PC-9 (cell line): ENCODE data around the gene PCED1B. TPM values are rescaled to one million over a fixed set of nuclear protein-coding genes. Genes with fewer than 3 reads are reported as not detected.
A peak's percentile ranks its signal among the peaks of the same experiment; 100 is the strongest.

ENCODE experiments used
- BruUV-seq: library from RNA; stranded (reverse); fragments of 400-500 nt; replicated peaks from 2 replicates; lab custom pipeline; 2021; lab: Mats Ljungman, UMichigan
- CTCF ChIA-PET: fragments of 300-600 bp; sonication (Branson Sonifier 250); formaldehyde crosslinking; loops from one replicate; lab custom pipeline; 2022; ENCODE audit warnings: antibody characterized with exemption; lab: Charles Lee
- POLR2A ChIA-PET: fragments of 300-600 bp; sonication (Branson Sonifier 250); formaldehyde crosslinking; loops from one replicate; lab custom pipeline; 2022; ENCODE audit warnings: antibody characterized with exemption; ENCODE audit not compliant: unreplicated experiment; lab: Charles Lee
- DNase-seq, 2 experiments: peaks; one replicate each; pipeline versions ENCODE4 v3.0.0 to v3.0.0-alpha.2; 2015 to 2022; ENCODE audit warnings: mixed read lengths in 1 of 2
- H2AFZ ChIP-seq: fragments of 200-600 bp; sonication (generic); 2 replicates; pipeline ENCODE4 v1.8.1; 2017; ENCODE audit warnings: antibody characterized with exemption
- H3F3A ChIP-seq: fragments of 200-600 bp; sonication (generic); 2 replicates; pipeline ENCODE4 v1.8.1; 2017; ENCODE audit warnings: antibody characterized with exemption, mild to moderate bottlenecking, low read depth; ENCODE audit not compliant: insufficient read depth
- H3K27ac ChIP-seq: fragments of 200-600 bp; sonication (generic); 2 replicates; pipeline ENCODE4 v1.6.1; 2016; ENCODE audit warnings: mixed run types
- H3K27me3 ChIP-seq: fragments of 200-600 bp; sonication (generic); 2 replicates; pipeline ENCODE4 v1.6.1; 2016; ENCODE audit warnings: low read depth, mixed run types; ENCODE audit not compliant: insufficient read depth
- H3K36me3 ChIP-seq: fragments of 200-600 bp; sonication (generic); 2 replicates; pipeline ENCODE4 v1.6.1; 2016; ENCODE audit warnings: low read depth, mixed run types
- H3K4me1 ChIP-seq: fragments of 200-600 bp; sonication (generic); replicated peaks from 2 replicates; pipeline ENCODE4 v1.6.1; 2016; ENCODE audit warnings: mixed run types; ENCODE audit not compliant: insufficient read depth
- H3K4me2 ChIP-seq: fragments of 200-600 bp; sonication (generic); 2 replicates; pipeline ENCODE4 v1.6.1; 2017; ENCODE audit warnings: mixed run types
- H3K4me3 ChIP-seq: fragments of 200-600 bp; sonication (generic); 2 replicates; pipeline ENCODE4 v1.6.1; 2016; ENCODE audit warnings: mixed run types
- H3K79me2 ChIP-seq: fragments of 200-600 bp; sonication (generic); 2 replicates; pipeline ENCODE4 v1.6.1; 2017; ENCODE audit warnings: low read depth, mixed run types
- H3K9me2 ChIP-seq: fragments of 200-600 bp; sonication (generic); 2 replicates; pipeline ENCODE4 v1.8.1; 2017; ENCODE audit warnings: mild to moderate bottlenecking; ENCODE audit not compliant: insufficient read depth
- H3K9me3 ChIP-seq: fragments of 200-600 bp; sonication (generic); 2 replicates; pipeline ENCODE4 v1.8.1; 2016; ENCODE audit warnings: low read depth; ENCODE audit not compliant: insufficient read depth
- H4K20me1 ChIP-seq: fragments of 200-600 bp; sonication (generic); 2 replicates; pipeline ENCODE4 v1.8.1; 2017; ENCODE audit not compliant: insufficient read depth
- CTCF ChIP-seq: fragments of 200-600 bp; sonication (generic); conservative IDR thresholded peaks from 2 replicates; pipeline ENCODE4 v1.6.1; 2017; ENCODE audit warnings: mixed run types, antibody characterized with exemption, mild to moderate bottlenecking, moderate library complexity
- EZH2 ChIP-seq: fragments of 200-600 bp; sonication (generic); IDR thresholded peaks from 2 replicates; pipeline ENCODE4 v1.8.0; 2017; ENCODE audit warnings: antibody characterized with exemption, low read depth
- intact Hi-C: fragments of 100-400 bp; cut with micrococcal nuclease; formaldehyde crosslinking; loops from one replicate; pipeline ENCODE4 v1.10.0; 2022; ENCODE audit not compliant: unreplicated experiment
- total RNA-seq: library from RNA; stranded (reverse); gene quantifications from 2 replicates; pipeline ENCODE4 v1.2.3, GENCODE V29; 2021

PCED1B gene
- total RNA-seq, 1 experiment from 2014 or later = 11.2 TPM

- H3K4me3 ChIP-seq = no peak overlapping the region
- H4K20me1 ChIP-seq = no peaks in the 10 kb centered on the region
- no peaks in the 10 kb centered on the region for H3K36me3 ChIP-seq
- peaks cover 17% of the 10 kb centered on the region; the same call in 1 of the 2 replicates for H3K9me3 ChIP-seq
- no TSS peak for BruUV-seq
- H3K9me2 ChIP-seq = no peaks in the 10 kb centered on the region
- peak overlapping the region; percentile 71 for H3K27ac ChIP-seq
- intact Hi-C loops = loop anchor here (1.0 to 2.0 kb wide), 3 partner anchors 15 to 176 kb away; no protein-coding TSS in a partner anchor
- CTCF ChIA-PET = interaction anchor here (0.6 to 1.5 kb wide), 4 partner anchors 13 to 302 kb away, joined by 3 to 13 read pairs (median 4); no protein-coding TSS in a partner anchor
- 0 out of 2 replicates have a peak, but pooled peaks cover 7% of the 10 kb centered on the region for H3K79me2 ChIP-seq
- H3K27me3 ChIP-seq = no peaks in the 10 kb centered on the region
- TF ChIP-seq EZH2 = no peak
- no peak for TF ChIP-seq CTCF
- H3K4me1 ChIP-seq = peaks cover 42% of the 10 kb centered on the region
- no peak overlapping the region for H2AFZ ChIP-seq
- 0 out of 2 replicates have a peak overlapping the region, but pooled peaks have one; percentile 54 for H3K4me2 ChIP-seq
- POLR2A ChIA-PET = interaction anchor here (0.6 to 2.0 kb wide), 5 partner anchors 12 to 176 kb away, joined by 4 to 33 read pairs (median 5); no protein-coding TSS in a partner anchor
- H3F3A ChIP-seq = peaks cover 17% of the 10 kb centered on the region
- DNase-seq = peak in 1 of 2 experiments; percentile 83
Measured at GRCh38 chr12:47094804-47095203, 15.4 kb downstream of the PCED1B start.

GRCh38 chr12:47095446-47096236 is 16.2 kb downstream of the PCED1B start:
- peaks cover 49% of the 10 kb centered on the region for H3K4me1 ChIP-seq

More at GRCh38 chr12:47095446-47096236, 16.2 kb downstream of the PCED1B start:
- Histone ChIP-seq H3K9me3 (peaks cover 19% of the 10 kb centered on the region; the same call in 1 of the 2 replicates), H3K27ac (peak overlapping the region; percentile 71), H3K4me3 (no peak overlapping the region; the same call in 1 of the 2 replicates), H4K20me1 (no peaks in the 10 kb centered on the region), H3K79me2 (0 out of 2 replicates have a peak, but pooled peaks cover 7% of the 10 kb centered on the region), H3K4me2 (peak overlapping the region; percentile 54), H3K27me3 (no peaks in the 10 kb centered on the region), H2AFZ (no peak overlapping the region), H3K9me2 (no peaks in the 10 kb centered on the region), H3F3A (peaks cover 17% of the 10 kb centered on the region), H3K36me3 (no peaks in the 10 kb centered on the region)
- TSS peak; percentile 46 for BruUV-seq
- POLR2A ChIA-PET = interaction anchor here (0.6 to 2.0 kb wide), 6 partner anchors 13 to 1103 kb away, joined by 3 to 33 read pairs (median 6); partner anchors contain the start of gene RPAP3
- intact Hi-C loops = loop anchor here (1.0 to 2.0 kb wide), 3 partner anchors 15 to 175 kb away; no protein-coding TSS in a partner anchor
- TF ChIP-seq EZH2 = no peak
- no peak for TF ChIP-seq CTCF
- peak; percentile 34 to 84 for DNase-seq
- CTCF ChIA-PET = interaction anchor here (0.6 to 0.8 kb wide), 3 partner anchors 14 to 305 kb away, joined by 3 to 13 read pairs (median 3); no protein-coding TSS in a partner anchor
